Measurements from ENCODE around the gene DLAT.
"Not testable (repeated sequence)": the region's sequence is repeated elsewhere in the genome, so short reads cannot be mapped to it uniquely, and the experiment has no call there.

DLAT gene

DNA sequence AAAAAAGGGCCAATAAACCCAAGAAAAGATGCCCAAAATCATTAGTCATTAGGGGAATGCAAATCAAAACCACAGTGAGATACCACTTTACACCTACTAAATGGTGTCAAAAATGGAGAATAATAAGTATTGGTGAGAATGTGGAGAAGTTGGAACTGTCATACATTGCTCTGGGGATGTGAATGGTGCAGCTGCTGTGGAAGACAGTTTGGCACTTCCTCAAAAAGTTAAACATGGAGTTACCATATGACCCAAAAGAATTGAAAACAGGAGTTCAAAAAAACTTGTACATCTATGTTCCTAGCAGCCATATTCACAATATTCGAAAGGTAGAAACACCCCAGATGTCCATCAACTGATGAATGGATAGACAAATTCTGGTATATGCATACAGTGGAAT, 24.5 kb upstream of the DLAT start:
- H3K9me3 ChIP-seq (ENCODE audit: control insufficient read depth, insufficient read depth, low read depth, low read length), result no peaks in the 10 kb centered on the region
- H3K4me3 ChIP-seq (ENCODE audit: low read depth, low read length), result no peak overlapping the region
- H3K27ac ChIP-seq (ENCODE audit: extremely low read depth, low read depth, low read length), result no peak overlapping the region
- H3K4me1 ChIP-seq (ENCODE audit: control insufficient read depth, insufficient read depth, low read length), result no peaks in the 10 kb centered on the region
- POLR2A ChIA-PET, result no interaction called here
- TF ChIP-seq ZIC2 (tag by site-specific recombination; IDR thresholded peaks at IDR 0.05), result no peak
- TF ChIP-seq ZNF16 (tag by site-specific recombination; IDR thresholded peaks at IDR 0.05; ENCODE audit: low read depth), result no peak
- peaks cover 4 to 52% of the 10 kb centered on the region in 2 experiments; a peak in 2 of 3 replicates for H3K36me3 ChIP-seq (ENCODE audit: control insufficient read depth in 2 of 2, insufficient read depth in 1 of 2, low read length in 2 of 2)
- CTCF ChIA-PET, result no interaction called here

GRCh38 chr11:112002491-112003216, 22.6 kb upstream of the DLAT start:
- H3K4me1 ChIP-seq (ENCODE audit: control insufficient read depth, insufficient read depth, low read length), result no peaks in the 10 kb centered on the region
- no peaks in the 10 kb centered on the region for H3K9me3 ChIP-seq (ENCODE audit: control insufficient read depth, insufficient read depth, low read depth, low read length)
- H3K36me3 ChIP-seq (ENCODE audit: control insufficient read depth in 2 of 2, insufficient read depth in 1 of 2, low read length in 2 of 2), result peaks cover 0 to 41% of the 10 kb centered on the region in 2 experiments; a peak in 1 of 3 replicates
- no peak overlapping the region for H3K4me3 ChIP-seq (ENCODE audit: low read depth, low read length)
- no peak overlapping the region for H3K27ac ChIP-seq (ENCODE audit: extremely low read depth, low read depth, low read length)
- TF ChIP-seq ZNF629 (tag by site-specific recombination; IDR thresholded peaks at IDR 0.05) (no peak), ZNF596 (tag by site-specific recombination; IDR thresholded peaks at IDR 0.05) (no peak), ZNF324 (tag by site-specific recombination; IDR thresholded peaks at IDR 0.05) (no peak), ZNF138 (tag by site-specific recombination; IDR thresholded peaks at IDR 0.05; ENCODE audit: borderline replicate concordance) (no peak)
- TF ChIP-seq, protein P1, sequence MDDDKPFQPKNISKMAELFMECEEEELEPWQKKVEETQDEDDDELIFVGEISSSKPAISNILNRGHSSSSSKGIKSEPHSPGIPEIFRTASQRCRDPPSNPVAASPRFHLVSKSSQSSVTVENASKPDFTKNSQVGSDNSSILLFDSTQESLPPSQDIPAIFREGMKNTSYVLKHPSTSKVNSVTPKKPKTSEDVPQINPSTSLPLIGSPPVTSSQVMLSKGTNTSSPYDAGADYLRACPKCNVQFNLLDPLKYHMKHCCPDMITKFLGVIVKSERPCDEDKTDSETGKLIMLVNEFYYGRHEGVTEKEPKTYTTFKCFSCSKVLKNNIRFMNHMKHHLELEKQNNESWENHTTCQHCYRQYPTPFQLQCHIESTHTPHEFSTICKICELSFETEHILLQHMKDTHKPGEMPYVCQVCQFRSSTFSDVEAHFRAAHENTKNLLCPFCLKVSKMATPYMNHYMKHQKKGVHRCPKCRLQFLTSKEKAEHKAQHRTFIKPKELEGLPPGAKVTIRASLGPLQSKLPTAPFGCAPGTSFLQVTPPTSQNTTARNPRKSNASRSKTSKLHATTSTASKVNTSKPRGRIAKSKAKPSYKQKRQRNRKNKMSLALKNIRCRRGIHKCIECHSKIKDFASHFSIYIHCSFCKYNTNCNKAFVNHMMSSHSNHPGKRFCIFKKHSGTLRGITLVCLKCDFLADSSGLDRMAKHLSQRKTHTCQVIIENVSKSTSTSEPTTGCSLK (tag by site-specific recombination; IDR thresholded peaks at IDR 0.05), result no peak
- ChIA-PET POLR2A (no interaction called here), CTCF (interaction anchor here (0.6 to 1.4 kb wide), 3 partner anchors 66 to 308 kb away, joined by 3 to 8 read pairs (median 5); no protein-coding TSS in a partner anchor)

DNA sequence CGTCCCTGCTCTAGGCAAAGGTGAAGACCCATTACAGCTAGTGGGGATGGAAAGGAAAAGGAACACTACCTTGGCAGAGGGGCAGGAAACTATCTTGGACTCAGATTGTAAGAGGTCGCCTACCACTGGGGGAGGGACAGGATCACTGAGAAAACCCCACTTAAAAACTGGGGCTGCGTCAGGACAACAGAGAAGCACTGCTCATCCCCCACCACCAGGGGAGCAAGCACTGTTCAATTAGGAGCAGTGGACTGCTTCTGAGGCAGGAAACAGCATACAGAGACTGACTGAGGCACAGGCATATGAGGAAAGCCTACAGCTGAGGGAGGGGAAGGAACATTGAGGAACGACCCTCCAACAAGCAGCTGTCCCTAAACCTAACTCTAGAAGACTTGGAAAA, 20.8 kb upstream of the DLAT start:
- ChIA-PET POLR2A (no interaction called here), CTCF (no interaction called here)
- Histone ChIP-seq H3K27ac (ENCODE audit: extremely low read depth, low read depth, low read length) (no peak overlapping the region), H3K4me1 (ENCODE audit: control insufficient read depth, insufficient read depth, low read length) (no peaks in the 10 kb centered on the region), H3K4me3 (ENCODE audit: low read depth, low read length) (no peak overlapping the region), H3K9me3 (ENCODE audit: control insufficient read depth, insufficient read depth, low read depth, low read length) (no peaks in the 10 kb centered on the region), H3K36me3 (ENCODE audit: control insufficient read depth in 2 of 2, insufficient read depth in 1 of 2, low read length in 2 of 2) (peaks cover 0 to 29% of the 10 kb centered on the region in 2 experiments; a peak in 1 of 3 replicates)
- TF ChIP-seq ZNF530 (tag by site-specific recombination; IDR thresholded peaks at IDR 0.05; ENCODE audit: low read depth) (no peak), GLIS2 (tag by site-specific recombination; IDR thresholded peaks at IDR 0.05) (no peak), ZNF529 (tag by site-specific recombination; IDR thresholded peaks at IDR 0.05; ENCODE audit: insufficient replicate concordance) (no peak), GLI4 (tag by site-specific recombination; IDR thresholded peaks at IDR 0.05) (no peak), GFI1B (tag by site-specific recombination; IDR thresholded peaks at IDR 0.05) (no peak)

- Histone ChIP-seq H3K36me3 (ENCODE audit: control insufficient read depth in 2 of 2, insufficient read depth in 1 of 2, low read length in 2 of 2) (peaks cover 0 to 27% of the 10 kb centered on the region in 2 experiments; a peak in 1 of 3 replicates), H3K4me1 (ENCODE audit: control insufficient read depth, insufficient read depth, low read length) (no peaks in the 10 kb centered on the region), H3K27ac (ENCODE audit: extremely low read depth, low read depth, low read length) (no peak overlapping the region), H3K9me3 (ENCODE audit: control insufficient read depth, insufficient read depth, low read depth, low read length) (no peaks in the 10 kb centered on the region), H3K4me3 (ENCODE audit: low read depth, low read length) (no peak overlapping the region)
- TF ChIP-seq ZNF792 (tag by site-specific recombination; IDR thresholded peaks at IDR 0.05), result no peak
- no peak for TF ChIP-seq TRIM28 (IDR thresholded peaks at IDR 0.05; ENCODE audit: borderline replicate concordance, low read length)
- POLR2A ChIA-PET, result no interaction called here
- CTCF ChIA-PET, result interaction anchor here (0.5 kb wide), 1 partner anchor 56 kb away, joined by 3 read pairs; no protein-coding TSS in a partner anchor
These were observed 19.6 kb upstream of the DLAT start for GRCh38 chr11:112005422-112006094.

GRCh38 chr11:112006095-112006441, 19.1 kb upstream of the DLAT start:
- H3K36me3 ChIP-seq (ENCODE audit: control insufficient read depth in 2 of 2, insufficient read depth in 1 of 2, low read length in 2 of 2), result peaks cover 0 to 21% of the 10 kb centered on the region in 2 experiments; a peak in 1 of 3 replicates
- H3K4me3 ChIP-seq (ENCODE audit: low read depth, low read length); H3K27ac ChIP-seq (ENCODE audit: extremely low read depth, low read depth, low read length); H3K4me1 ChIP-seq (ENCODE audit: control insufficient read depth, insufficient read depth, low read length); POLR2A ChIA-PET; H3K9me3 ChIP-seq (ENCODE audit: control insufficient read depth, insufficient read depth, low read depth, low read length): not testable (repeated sequence)
- CTCF ChIA-PET, result interaction anchor here (0.5 kb wide), 1 partner anchor 56 kb away, joined by 3 read pairs; no protein-coding TSS in a partner anchor

Data from HEK293 (cell line).